ENCODE results near the gene SORCS2.

The SORCS2 gene

GRCh38 chr4:7428261-7429068, 236.1 kb downstream of the SORCS2 start:
- no peak overlapping the region for H3K4me3 ChIP-seq (ENCODE audit: low read length)
- H3K9me3 ChIP-seq (ENCODE audit: low read length) = no peaks in the 10 kb centered on the region
- no peaks in the 10 kb centered on the region for H3K4me1 ChIP-seq (ENCODE audit: insufficient read depth, low read length)
- H3K27me3 ChIP-seq (ENCODE audit: insufficient read depth, low read length) = no peaks in the 10 kb centered on the region
- H3K36me3 ChIP-seq (ENCODE audit: insufficient read depth, low read length) = no peaks in the 10 kb centered on the region
- no peak overlapping the region for H2AFZ ChIP-seq (ENCODE audit: low read depth, low read length)

- H3K9me3 ChIP-seq (ENCODE audit: low read length) = no peaks in the 10 kb centered on the region
- no peaks in the 10 kb centered on the region for H3K36me3 ChIP-seq (ENCODE audit: insufficient read depth, low read length)
- no peak overlapping the region for H3K4me3 ChIP-seq (ENCODE audit: low read length)
- no peak overlapping the region for H2AFZ ChIP-seq (ENCODE audit: low read depth, low read length)
- no peaks in the 10 kb centered on the region for H3K27me3 ChIP-seq (ENCODE audit: insufficient read depth, low read length)
- H3K4me1 ChIP-seq (ENCODE audit: insufficient read depth, low read length) = no peaks in the 10 kb centered on the region
Measured at GRCh38 chr4:7429069-7429416, 236.7 kb downstream of the SORCS2 start.

- Histone ChIP-seq H3K36me3 (ENCODE audit: insufficient read depth, low read length) (no peaks in the 10 kb centered on the region), H3K27me3 (ENCODE audit: insufficient read depth, low read length) (no peaks in the 10 kb centered on the region), H3K4me1 (ENCODE audit: insufficient read depth, low read length) (no peaks in the 10 kb centered on the region), H2AFZ (ENCODE audit: low read depth, low read length) (no peak overlapping the region), H3K4me3 (ENCODE audit: low read length) (no peak overlapping the region), H3K9me3 (ENCODE audit: low read length) (no peaks in the 10 kb centered on the region)
Measured at GRCh38 chr4:7429601-7430078, 237.3 kb downstream of the SORCS2 start.

GRCh38 chr4:7430368-7430964, 238.1 kb downstream of the SORCS2 start:
- no peak overlapping the region for H3K4me3 ChIP-seq (ENCODE audit: low read length)
- H3K27me3 ChIP-seq (ENCODE audit: insufficient read depth, low read length) = no peaks in the 10 kb centered on the region
- H3K9me3 ChIP-seq (ENCODE audit: low read length) = no peaks in the 10 kb centered on the region
- no peaks in the 10 kb centered on the region for H3K4me1 ChIP-seq (ENCODE audit: insufficient read depth, low read length)
- no peak overlapping the region for H2AFZ ChIP-seq (ENCODE audit: low read depth, low read length)
- no peaks in the 10 kb centered on the region for H3K36me3 ChIP-seq (ENCODE audit: insufficient read depth, low read length)

GRCh38 chr4:7430965-7431695, 238.8 kb downstream of the SORCS2 start:
- Histone ChIP-seq H3K4me1 (ENCODE audit: insufficient read depth, low read length) (no peaks in the 10 kb centered on the region), H2AFZ (ENCODE audit: low read depth, low read length) (no peak overlapping the region), H3K4me3 (ENCODE audit: low read length) (no peak overlapping the region), H3K36me3 (ENCODE audit: insufficient read depth, low read length) (no peaks in the 10 kb centered on the region), H3K27me3 (ENCODE audit: insufficient read depth, low read length) (no peaks in the 10 kb centered on the region), H3K9me3 (ENCODE audit: low read length) (no peaks in the 10 kb centered on the region)

- H3K27me3 ChIP-seq (ENCODE audit: insufficient read depth, low read length) = no peaks in the 10 kb centered on the region
- H2AFZ ChIP-seq (ENCODE audit: low read depth, low read length) = no peak overlapping the region
- no peaks in the 10 kb centered on the region for H3K36me3 ChIP-seq (ENCODE audit: insufficient read depth, low read length)
- no peaks in the 10 kb centered on the region for H3K9me3 ChIP-seq (ENCODE audit: low read length)
- H3K4me1 ChIP-seq (ENCODE audit: insufficient read depth, low read length) = no peaks in the 10 kb centered on the region
- H3K4me3 ChIP-seq (ENCODE audit: low read length) = no peak overlapping the region
Measured at GRCh38 chr4:7431696-7432530, 239.6 kb downstream of the SORCS2 start.

GRCh38 chr4:7432531-7433375, 240.4 kb downstream of the SORCS2 start:
- Histone ChIP-seq H3K9me3 (ENCODE audit: low read length) (no peaks in the 10 kb centered on the region), H3K27me3 (ENCODE audit: insufficient read depth, low read length) (no peaks in the 10 kb centered on the region), H3K4me1 (ENCODE audit: insufficient read depth, low read length) (no peaks in the 10 kb centered on the region), H3K36me3 (ENCODE audit: insufficient read depth, low read length) (no peaks in the 10 kb centered on the region), H3K4me3 (ENCODE audit: low read length) (no peak overlapping the region), H2AFZ (ENCODE audit: low read depth, low read length) (no peak overlapping the region)

- Histone ChIP-seq H3K27me3 (ENCODE audit: insufficient read depth, low read length) (no peaks in the 10 kb centered on the region), H2AFZ (ENCODE audit: low read depth, low read length) (no peak overlapping the region), H3K36me3 (ENCODE audit: insufficient read depth, low read length) (no peaks in the 10 kb centered on the region), H3K4me1 (ENCODE audit: insufficient read depth, low read length) (no peaks in the 10 kb centered on the region), H3K9me3 (ENCODE audit: low read length) (no peaks in the 10 kb centered on the region), H3K4me3 (ENCODE audit: low read length) (no peak overlapping the region)
Measured at GRCh38 chr4:7433376-7434140, 241.2 kb downstream of the SORCS2 start.

- Histone ChIP-seq H3K9me3 (ENCODE audit: low read length) (no peaks in the 10 kb centered on the region), H3K4me1 (ENCODE audit: insufficient read depth, low read length) (no peaks in the 10 kb centered on the region), H3K36me3 (ENCODE audit: insufficient read depth, low read length) (no peaks in the 10 kb centered on the region), H2AFZ (ENCODE audit: low read depth, low read length) (no peak overlapping the region), H3K27me3 (ENCODE audit: insufficient read depth, low read length) (no peaks in the 10 kb centered on the region), H3K4me3 (ENCODE audit: low read length) (no peak overlapping the region)
Measured at GRCh38 chr4:7434141-7434765, 241.9 kb downstream of the SORCS2 start.

GRCh38 chr4:7434766-7435150, 242.4 kb downstream of the SORCS2 start, which contains the start of gene PSAPL1:
Gene PSAPL1 (minus strand): TSS chr4:7434930. CDS start chr4:7434879, 51 bp downstream.
- Histone ChIP-seq H3K36me3 (ENCODE audit: insufficient read depth, low read length) (no peaks in the 10 kb centered on the region), H2AFZ (ENCODE audit: low read depth, low read length) (no peak within 1 kb of the TSS), H3K9me3 (ENCODE audit: low read length) (no peaks in the 10 kb centered on the region), H3K4me3 (ENCODE audit: low read length) (no peak within 1 kb of the TSS), H3K4me1 (ENCODE audit: insufficient read depth, low read length) (no peaks in the 10 kb centered on the region), H3K27me3 (ENCODE audit: insufficient read depth, low read length) (no peaks in the 10 kb centered on the region)

- no peaks in the 10 kb centered on the region for H3K36me3 ChIP-seq (ENCODE audit: insufficient read depth, low read length)
- no peaks in the 10 kb centered on the region for H3K4me1 ChIP-seq (ENCODE audit: insufficient read depth, low read length)
- H3K9me3 ChIP-seq (ENCODE audit: low read length) = no peaks in the 10 kb centered on the region
- H3K27me3 ChIP-seq (ENCODE audit: insufficient read depth, low read length) = no peaks in the 10 kb centered on the region
- no peak overlapping the region for H3K4me3 ChIP-seq (ENCODE audit: low read length)
- no peak overlapping the region for H2AFZ ChIP-seq (ENCODE audit: low read depth, low read length)
Measured at GRCh38 chr4:7435471-7436061, 243.2 kb downstream of the SORCS2 start.
